ENCODE measurements around the gene HAND2. TPM values are rescaled to one million over a fixed set of nuclear protein-coding genes. Genes with fewer than 3 reads are reported as not detected.

HAND2 gene
- total RNA-seq, 1 donor from 2014 or later = not detected

DNA sequence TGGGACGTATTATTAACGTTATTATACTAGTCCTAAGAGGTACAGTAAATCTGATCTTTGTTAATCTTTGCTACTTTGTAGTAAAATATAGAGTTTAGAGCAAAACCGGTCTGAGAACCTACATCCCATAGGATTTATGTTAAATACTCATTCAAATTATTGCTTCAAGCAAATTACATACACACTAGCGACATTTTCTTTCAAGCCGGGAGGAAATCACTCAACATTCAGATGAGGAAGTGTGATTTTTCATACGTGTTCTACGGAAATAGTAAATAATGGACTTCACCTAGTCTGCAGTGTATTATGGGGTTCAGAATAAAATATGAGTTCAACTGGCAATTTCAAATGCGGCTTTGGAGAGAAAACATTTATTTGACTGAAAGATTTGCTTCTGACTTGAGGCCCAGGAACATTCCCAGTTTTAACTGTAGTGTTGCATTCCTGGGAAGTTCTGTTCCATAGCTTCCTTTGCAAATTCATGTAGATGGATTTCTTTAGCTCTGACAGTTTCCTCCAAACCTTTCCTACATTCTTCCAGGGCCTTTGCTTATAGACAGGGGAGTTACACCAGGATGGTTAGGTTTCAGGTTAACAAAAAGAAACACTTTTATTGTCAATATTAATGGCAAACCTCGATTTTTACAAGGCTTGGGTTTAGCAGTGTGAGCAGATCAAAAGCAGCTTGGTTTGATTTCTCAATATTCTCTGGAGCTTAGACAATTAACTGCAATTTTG, 5.3 kb upstream of the HAND2 start:
- H3K27me3 Mint-ChIP-seq (ENCODE audit: low read depth, unreplicated experiment) = peaks cover 95% of the 10 kb centered on the region
- FAIRE-seq = no peak
- H3K9me3 ChIP-seq (ENCODE audit: insufficient read depth, low read depth, low read length) = peaks cover 8% of the 10 kb centered on the region
- no peaks in the 10 kb centered on the region for H3K79me2 ChIP-seq (ENCODE audit: insufficient read depth, low read length)
- H3K9me3 Mint-ChIP-seq (ENCODE audit: unreplicated experiment) = peaks cover 22% of the 10 kb centered on the region
- TF ChIP-seq EZH2 (IDR thresholded peaks at IDR 0.05; ENCODE audit: insufficient read depth, low read length) (no peak), CTCF (IDR thresholded peaks at IDR 0.05; ENCODE audit: insufficient read depth, low read depth, low read length) (no peak)
- H3K4me3 ChIP-seq (ENCODE audit: insufficient read depth, low read depth, low read length) = no peak overlapping the region
- H3K36me3 ChIP-seq (ENCODE audit: insufficient read depth, low read length) = no peaks in the 10 kb centered on the region
- no peak overlapping the region for H3K27ac ChIP-seq (ENCODE audit: low read depth, low read length)
- no peaks in the 10 kb centered on the region for H3K36me3 Mint-ChIP-seq (ENCODE audit: low read depth, unreplicated experiment)
- no peak overlapping the region for H3K27ac Mint-ChIP-seq (ENCODE audit: unreplicated experiment)
- no peak for DNase-seq (ENCODE audit: low read depth)
- no peak overlapping the region for H3K4me3 Mint-ChIP-seq (ENCODE audit: unreplicated experiment)
- H3K4me2 ChIP-seq (ENCODE audit: low read length) = no peak overlapping the region
- H3K4me1 Mint-ChIP-seq (ENCODE audit: low read depth, unreplicated experiment) = peaks cover 2% of the 10 kb centered on the region
- no peak overlapping the region for H3K9ac ChIP-seq (ENCODE audit: low read length)
- no peak overlapping the region for H2AFZ ChIP-seq (ENCODE audit: low read depth, low read length)
- H3K27me3 ChIP-seq (ENCODE audit: insufficient read depth, low read length) = peaks cover 100% of the 10 kb centered on the region
- no peaks in the 10 kb centered on the region for H4K20me1 ChIP-seq (ENCODE audit: insufficient read depth, low read length)
- no peaks in the 10 kb centered on the region for H3K4me1 ChIP-seq (ENCODE audit: insufficient read depth, low read length)

- no peak overlapping the region for H3K27ac Mint-ChIP-seq (ENCODE audit: unreplicated experiment)
- H3K9me3 Mint-ChIP-seq (ENCODE audit: unreplicated experiment) = peaks cover 25% of the 10 kb centered on the region
- no peak for FAIRE-seq
- Histone ChIP-seq H3K79me2 (ENCODE audit: insufficient read depth, low read length) (no peaks in the 10 kb centered on the region), H3K4me2 (ENCODE audit: low read length) (no peak overlapping the region), H3K4me1 (ENCODE audit: insufficient read depth, low read length) (peaks cover 4% of the 10 kb centered on the region), H3K27ac (ENCODE audit: low read depth, low read length) (no peak overlapping the region), H4K20me1 (ENCODE audit: insufficient read depth, low read length) (no peaks in the 10 kb centered on the region), H3K27me3 (ENCODE audit: insufficient read depth, low read length) (peaks cover 97% of the 10 kb centered on the region), H2AFZ (ENCODE audit: low read depth, low read length) (no peak overlapping the region), H3K9me3 (ENCODE audit: insufficient read depth, low read depth, low read length) (peaks cover 8% of the 10 kb centered on the region), H3K9ac (ENCODE audit: low read length) (no peak overlapping the region), H3K36me3 (ENCODE audit: insufficient read depth, low read length) (no peaks in the 10 kb centered on the region), H3K4me3 (ENCODE audit: insufficient read depth, low read depth, low read length) (no peak overlapping the region)
- DNase-seq (ENCODE audit: low read depth) = no peak
- TF ChIP-seq EZH2 (IDR thresholded peaks at IDR 0.05; ENCODE audit: insufficient read depth, low read length) = peak; percentile 25
- no peak for TF ChIP-seq CTCF (IDR thresholded peaks at IDR 0.05; ENCODE audit: insufficient read depth, low read depth, low read length)
- H3K4me1 Mint-ChIP-seq (ENCODE audit: low read depth, unreplicated experiment) = peaks cover 5% of the 10 kb centered on the region
- peaks cover 92% of the 10 kb centered on the region for H3K27me3 Mint-ChIP-seq (ENCODE audit: low read depth, unreplicated experiment)
- H3K36me3 Mint-ChIP-seq (ENCODE audit: low read depth, unreplicated experiment) = no peaks in the 10 kb centered on the region
- H3K4me3 Mint-ChIP-seq (ENCODE audit: unreplicated experiment) = no peak overlapping the region
These were observed 4.4 kb upstream of the HAND2 start for GRCh38 chr4:173534434-173534833.
